Cardiac fibroblast (primary cell): ENCODE results near the gene ITGB6.

ENCODE experiments used
- DNase-seq, 2 donors: peaks; one replicate each; pipeline versions ENCODE4 v3.0.0 to v3.0.0-alpha.2; 2010; ENCODE audit warnings: low read depth in 2 of 2
- H3K4me3 ChIP-seq, 2 donors: replicated peaks in 1 of 2; 1 replicate in 1 of 2; 2 replicates in 1 of 2; pipeline ENCODE4 v1.5.1; 2011; ENCODE audit warnings: low read depth in 2 of 2, low read length in 2 of 2, mild to moderate bottlenecking in 2 of 2, moderate library complexity in 1 of 2
- CTCF ChIP-seq: IDR thresholded peaks from one replicate; pipeline ENCODE4 v1.5.1; 2011; ENCODE audit warnings: low read depth, mild to moderate bottlenecking, low read length, inconsistent platforms

ITGB6 gene

DNA sequence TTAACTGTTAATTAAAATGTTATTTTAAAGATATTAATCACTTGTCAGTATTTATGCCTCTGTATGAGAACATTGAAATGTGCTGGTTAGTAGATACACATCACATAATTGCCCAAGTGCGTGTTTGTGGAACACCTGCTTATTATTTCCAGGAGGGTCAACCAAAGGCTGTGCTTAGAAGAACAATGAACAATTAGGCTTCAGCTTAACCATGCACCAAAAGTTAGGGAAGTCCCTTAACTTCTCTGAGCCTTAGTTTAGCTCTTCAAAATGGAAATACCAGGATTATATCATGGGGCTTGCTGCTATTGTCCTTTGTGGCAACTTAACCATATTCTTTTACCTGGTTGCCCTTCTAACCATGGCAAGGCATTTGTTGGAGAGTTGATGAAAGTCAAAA, 94.7 kb downstream of the ITGB6 start:
- no peak for TF ChIP-seq CTCF

DNA sequence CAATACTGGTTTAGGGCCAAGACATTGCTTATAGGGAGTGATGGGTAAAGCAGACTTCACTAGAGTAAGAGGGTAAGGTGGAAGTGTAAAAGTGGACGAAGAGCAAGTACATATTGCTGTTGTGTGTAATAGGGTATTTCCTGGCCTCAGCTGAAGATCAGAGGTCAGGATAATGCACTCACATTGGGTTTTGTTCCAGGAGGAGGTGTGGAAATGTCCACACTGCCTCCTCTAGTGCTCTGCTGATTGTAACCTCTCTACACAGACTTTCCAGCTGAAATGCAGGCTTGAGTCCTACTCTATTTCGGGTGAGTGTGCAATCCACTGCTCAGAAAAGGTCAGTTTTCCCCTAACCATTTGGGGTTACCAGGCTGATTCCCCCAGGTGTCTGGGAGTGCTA, 96.0 kb downstream of the ITGB6 start:
- TF ChIP-seq CTCF, result no peak
- DNase-seq, result peak in 1 of 2 donors; percentile 13
- H3K4me3 ChIP-seq, result no peak overlapping the region

More for the DNA sequence above, 94.7 kb downstream of the ITGB6 start:
- no peak for DNase-seq
- no peak overlapping the region for H3K4me3 ChIP-seq

DNA sequence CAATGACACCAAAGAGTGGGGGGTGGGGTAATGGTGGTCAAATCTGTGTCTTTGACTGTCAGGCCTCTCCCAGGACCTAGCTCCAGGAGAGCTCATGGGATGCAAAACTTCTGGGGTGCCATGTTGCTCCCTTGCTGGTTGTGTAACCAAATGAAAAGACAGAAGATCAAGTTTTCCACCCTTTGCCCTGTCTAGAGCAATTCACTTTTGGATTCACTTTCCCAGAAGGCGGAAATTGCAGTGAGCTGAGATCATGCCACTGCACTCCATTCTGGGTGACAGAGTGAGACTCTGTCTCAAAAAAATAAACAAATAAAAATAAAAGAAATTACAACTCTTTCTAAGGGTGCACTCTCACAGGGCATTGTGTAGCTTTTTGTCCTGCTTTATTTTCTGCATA, 102.7 kb downstream of the ITGB6 start:
- no peak for TF ChIP-seq CTCF
- no peak for DNase-seq
- no peak overlapping the region for H3K4me3 ChIP-seq

DNA sequence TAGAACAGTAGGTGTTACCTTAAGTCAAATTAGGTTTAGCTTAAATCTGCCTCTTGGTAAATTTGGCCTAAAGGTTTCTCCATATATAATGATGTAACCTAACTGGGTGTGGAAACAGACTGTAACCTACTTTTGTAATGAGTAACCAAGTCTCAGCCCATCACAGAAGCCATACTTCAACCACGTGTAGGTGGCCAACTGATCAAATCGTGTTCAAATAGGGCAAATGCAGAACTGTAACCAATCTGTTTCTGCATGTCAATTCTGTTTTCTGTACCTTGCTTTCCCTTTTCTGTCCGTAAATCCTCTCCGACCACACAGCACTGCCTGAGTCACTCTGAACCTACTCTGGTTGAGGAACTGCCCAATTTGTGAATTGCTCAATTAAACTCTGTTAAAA, 103.7 kb downstream of the ITGB6 start:
- H3K4me3 ChIP-seq, result no peak overlapping the region
- TF ChIP-seq CTCF, result no peak
- peak in 1 of 2 donors; percentile 31 for DNase-seq

GRCh38 chr2:160092445-160092844, 107.6 kb downstream of the ITGB6 start:
- no peak for DNase-seq
- H3K4me3 ChIP-seq, result no peak overlapping the region
- no peak for TF ChIP-seq CTCF

DNA sequence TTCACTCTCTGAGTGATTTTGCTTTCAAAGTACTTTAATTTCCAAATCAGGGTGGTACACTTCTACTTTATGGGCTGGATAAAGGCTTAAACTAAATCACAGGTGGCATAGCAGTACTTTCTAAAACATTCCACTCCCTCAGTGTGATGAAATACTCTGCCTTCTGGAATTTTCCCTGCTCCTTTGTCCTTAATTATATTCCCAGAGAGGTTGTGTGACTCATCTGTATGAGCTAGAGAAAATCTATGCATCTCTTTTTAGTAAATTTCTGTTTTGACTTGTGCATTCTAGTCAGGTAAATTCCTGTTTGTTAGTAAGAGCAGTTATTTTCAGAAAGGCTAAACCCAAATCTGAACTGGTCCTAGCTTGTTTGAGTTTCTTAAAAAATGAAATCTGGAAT, 108.7 kb downstream of the ITGB6 start:
- H3K4me3 ChIP-seq, result no peak overlapping the region
- TF ChIP-seq CTCF, result no peak
- peak; percentile 47 to 65 for DNase-seq
